Activated gamma-delta T cell (primary cell): ENCODE measurements around the gene UBA52.
"Not testable (repeated sequence)": the region's sequence is repeated elsewhere in the genome, so short reads cannot be mapped to it uniquely, and the experiment has no call there.

Source experiments
- DNase-seq: peaks from one replicate; lab custom pipeline; 2025; lab: John Stamatoyannopoulos, UW
- total RNA-seq, 2 donors: gene quantifications; one replicate each; lab custom pipeline; 2026; lab: John Stamatoyannopoulos, UW

UBA52 gene
- total RNA-seq: 462 to 510 reads per million in 2 donors

GRCh38 chr19:18571564-18572344 is at the start of gene UBA52:
UBA52 (plus strand) TSS chr19:18571857; CDS start chr19:18573301, 1,444 bp downstream.
- peak; percentile 99 for DNase-seq

GRCh38 chr19:18522124-18522861 is 49.4 kb upstream of the UBA52 start:
- DNase-seq: peak; percentile 99

- DNase-seq: not testable (repeated sequence)
Measured at GRCh38 chr19:18522862-18523440, 48.7 kb upstream of the UBA52 start.

- no peak for DNase-seq
Measured at GRCh38 chr19:18523841-18524240, 47.8 kb upstream of the UBA52 start.

GRCh38 chr19:18526316-18526715 is 45.3 kb upstream of the UBA52 start:
- DNase-seq: no peak

GRCh38 chr19:18529782-18530181 is 41.9 kb upstream of the UBA52 start:
- no peak for DNase-seq

- no peak for DNase-seq
Measured at GRCh38 chr19:18531485-18531884, 40.2 kb upstream of the UBA52 start.

- no peak for DNase-seq
Measured at GRCh38 chr19:18532168-18532890, 39.3 kb upstream of the UBA52 start.

DNA sequence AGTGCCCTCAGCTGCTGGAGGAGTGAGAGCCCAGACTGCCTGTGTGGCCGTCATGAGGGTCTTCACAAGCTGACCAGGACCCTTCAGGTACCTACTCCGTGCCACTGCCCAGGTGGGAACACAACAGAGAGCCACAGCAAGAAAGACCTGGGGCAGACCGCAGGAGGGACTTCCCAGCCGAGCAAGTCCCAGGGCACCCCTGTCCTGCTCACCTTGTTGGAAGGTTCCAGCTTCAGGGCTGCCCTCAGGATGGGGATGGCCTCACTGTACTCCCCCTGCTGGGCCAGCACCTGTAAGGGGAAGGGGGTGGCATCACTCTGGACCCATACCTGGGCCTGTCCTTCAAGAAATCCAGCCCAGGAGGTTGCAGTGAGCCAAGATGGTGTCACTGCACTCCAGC is 38.6 kb upstream of the UBA52 start:
- DNase-seq: no peak

DNA sequence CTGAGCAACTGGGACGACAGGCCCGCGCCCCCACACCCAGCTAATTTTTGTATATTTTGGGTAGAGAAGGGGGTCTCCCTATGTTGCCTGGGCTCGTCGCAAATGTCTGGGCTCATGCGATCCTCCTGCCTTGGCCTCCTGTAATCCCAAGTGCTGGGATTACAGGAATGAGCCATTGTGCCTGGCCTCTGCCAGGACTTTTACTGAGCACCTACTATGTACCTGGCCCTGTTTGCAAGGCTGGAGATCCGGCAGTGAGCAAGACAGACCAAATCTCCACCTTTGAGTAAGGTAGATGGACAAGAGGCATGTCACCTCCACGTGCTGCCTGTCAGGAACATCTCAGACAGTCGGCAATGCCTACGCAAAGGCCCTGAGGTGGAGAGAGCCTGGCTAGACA is 35.2 kb upstream of the UBA52 start:
- DNase-seq: no peak

GRCh38 chr19:18537431-18537830 is 34.2 kb upstream of the UBA52 start:
- DNase-seq: no peak

DNA sequence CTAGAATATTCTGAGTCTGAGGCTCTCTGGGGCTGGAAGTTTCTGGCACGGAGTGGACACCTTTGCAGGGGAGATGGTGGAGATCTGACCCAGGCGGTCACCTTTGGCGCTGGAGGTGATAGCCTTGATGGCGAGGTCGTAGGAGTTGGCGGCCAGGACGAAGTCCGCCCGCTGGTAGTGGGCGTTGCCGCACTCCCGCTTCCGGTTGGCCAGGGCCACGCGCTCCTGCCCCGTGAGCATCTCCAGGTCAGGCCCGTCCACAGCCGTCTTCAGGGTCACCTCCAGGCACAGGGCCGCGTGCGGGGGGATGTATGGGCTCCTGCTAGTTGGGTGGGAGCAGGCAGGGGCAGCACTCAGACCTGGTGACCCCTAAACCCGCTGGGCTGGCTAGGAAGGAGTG is 33.5 kb upstream of the UBA52 start:
- no peak for DNase-seq

GRCh38 chr19:18539372-18539771 is 32.3 kb upstream of the UBA52 start:
- no peak for DNase-seq

GRCh38 chr19:18540200-18540599 is 31.5 kb upstream of the UBA52 start:
- not testable (repeated sequence) for DNase-seq

DNA sequence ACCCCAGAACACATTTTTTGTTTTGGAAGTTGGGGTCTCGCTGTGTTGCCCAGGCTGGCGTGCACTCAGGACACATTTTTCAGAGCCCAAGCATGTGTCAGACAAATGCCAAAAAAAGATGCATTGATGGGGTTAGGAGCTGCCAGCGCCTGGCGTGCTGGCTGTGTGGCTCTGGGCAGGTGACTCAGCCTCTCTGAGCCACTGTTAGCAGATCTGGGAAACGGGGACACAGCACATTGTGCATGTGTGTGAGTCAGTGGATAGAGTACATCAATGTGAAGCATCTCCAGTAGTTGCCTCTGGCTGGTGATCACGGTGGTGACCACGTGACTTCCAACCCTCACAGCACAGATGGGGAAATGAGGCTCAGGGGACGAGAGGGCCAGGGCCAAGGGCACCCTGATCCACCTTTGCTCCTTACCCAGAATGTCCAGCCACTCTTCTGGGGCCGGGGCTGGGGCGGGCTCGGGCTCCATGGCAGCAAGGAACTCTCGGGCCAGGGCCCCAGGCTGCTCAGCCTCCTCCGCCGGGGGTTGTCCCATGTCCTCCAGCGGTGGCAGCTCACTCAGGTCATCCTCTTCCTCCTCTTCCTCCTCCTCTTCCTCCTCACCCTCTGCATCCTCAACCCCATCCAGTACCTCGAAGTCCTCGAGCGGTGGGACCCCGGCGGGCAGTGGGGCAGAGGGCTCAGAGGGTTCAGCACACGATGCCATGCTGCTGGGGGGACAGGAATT is 30.2 kb upstream of the UBA52 start:
- no peak for DNase-seq

DNA sequence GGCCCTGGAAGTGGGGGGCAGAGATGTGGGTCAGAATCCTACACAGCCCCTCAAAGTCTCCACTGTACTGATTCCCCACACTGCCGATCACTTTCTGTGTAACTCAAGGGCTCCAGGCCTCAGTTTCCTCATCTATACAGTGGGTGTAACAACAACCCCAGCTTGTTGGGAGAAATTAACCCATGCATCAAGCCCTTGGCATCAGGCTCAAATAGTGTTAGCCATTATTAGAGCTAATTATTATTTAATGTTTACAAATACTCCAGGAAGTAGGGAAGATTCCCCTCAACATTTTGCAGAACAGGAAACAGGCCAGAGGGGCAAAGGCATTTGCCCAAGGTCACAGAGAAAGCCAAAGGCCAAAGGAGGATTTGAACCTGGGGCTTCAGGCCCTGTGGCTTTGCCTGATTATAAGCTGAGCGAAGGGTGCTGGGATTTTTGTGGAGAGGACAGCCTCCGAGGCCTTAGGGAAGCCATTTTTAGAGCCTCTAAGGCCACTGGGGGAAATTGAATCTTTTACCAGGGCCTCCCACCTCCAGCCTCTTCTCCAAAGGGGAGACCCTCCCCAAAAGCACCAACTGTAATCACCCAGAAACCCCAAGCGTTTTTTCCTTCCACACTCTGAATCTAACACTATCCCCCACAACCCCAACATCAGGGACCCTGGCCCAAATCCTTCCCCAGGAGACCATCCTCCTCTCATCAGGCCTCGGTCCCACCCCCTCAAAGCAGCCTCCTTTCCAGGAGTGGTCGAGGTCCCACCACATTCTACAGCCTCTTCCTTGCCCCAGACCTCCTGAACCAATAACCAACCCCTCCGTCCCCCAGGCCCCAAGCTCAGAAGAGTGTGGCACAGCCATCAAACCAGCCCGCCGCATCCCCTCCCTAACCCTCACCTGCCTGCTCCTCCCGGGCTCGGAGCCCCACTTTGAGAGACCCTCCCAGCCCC is 29.4 kb upstream of the UBA52 start:
- DNase-seq: no peak

DNA sequence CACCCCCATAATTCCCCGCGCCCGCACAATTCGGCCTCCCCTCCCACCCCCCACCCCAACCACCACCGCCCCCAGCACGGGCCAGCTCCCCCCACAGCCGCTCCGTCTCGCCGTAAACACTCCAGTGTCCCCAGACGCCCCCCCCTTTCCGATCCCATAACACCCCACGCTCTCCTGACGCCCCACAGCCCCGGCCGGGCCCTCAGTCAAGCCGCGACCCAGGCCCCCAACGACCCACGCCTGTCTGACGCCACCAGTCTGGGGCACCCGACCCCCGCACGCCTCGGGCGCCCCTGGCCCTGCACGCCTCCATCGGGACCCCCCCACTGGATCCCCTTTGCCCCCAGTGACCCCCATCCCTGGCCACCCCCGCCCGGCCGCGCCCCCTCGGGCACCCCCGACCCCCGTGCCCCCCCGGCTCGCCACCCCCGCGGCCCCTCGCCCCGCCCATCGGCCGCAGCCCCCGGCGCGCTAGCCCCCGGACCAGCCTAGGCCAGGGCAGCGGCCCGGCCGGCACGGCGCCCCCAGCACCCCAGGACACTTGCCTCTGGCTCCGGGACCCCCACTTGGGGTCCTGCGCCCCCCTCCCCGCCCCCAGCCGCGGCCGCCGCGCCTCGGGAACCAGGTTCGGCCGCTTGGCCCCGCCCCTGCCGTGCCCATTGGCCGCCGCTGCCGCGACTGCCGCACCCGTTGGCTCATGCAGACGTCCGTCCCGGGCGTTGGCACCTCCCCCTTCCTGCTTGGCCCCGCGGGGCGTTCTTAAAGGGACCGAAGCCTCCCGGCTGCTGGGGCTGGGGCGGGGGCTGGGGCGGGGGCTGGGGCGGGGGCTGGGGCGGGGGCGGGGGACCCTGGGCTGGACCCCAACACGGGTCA is 28.5 kb upstream of the UBA52 start, which contains the start of gene FKBP8:
Gene FKBP8 (minus strand): TSS at position 633 of the 873 bp plus-strand sequence. CDS start 1,603 bp downstream, outside the sequence.
- DNase-seq: peak; percentile 88

DNA sequence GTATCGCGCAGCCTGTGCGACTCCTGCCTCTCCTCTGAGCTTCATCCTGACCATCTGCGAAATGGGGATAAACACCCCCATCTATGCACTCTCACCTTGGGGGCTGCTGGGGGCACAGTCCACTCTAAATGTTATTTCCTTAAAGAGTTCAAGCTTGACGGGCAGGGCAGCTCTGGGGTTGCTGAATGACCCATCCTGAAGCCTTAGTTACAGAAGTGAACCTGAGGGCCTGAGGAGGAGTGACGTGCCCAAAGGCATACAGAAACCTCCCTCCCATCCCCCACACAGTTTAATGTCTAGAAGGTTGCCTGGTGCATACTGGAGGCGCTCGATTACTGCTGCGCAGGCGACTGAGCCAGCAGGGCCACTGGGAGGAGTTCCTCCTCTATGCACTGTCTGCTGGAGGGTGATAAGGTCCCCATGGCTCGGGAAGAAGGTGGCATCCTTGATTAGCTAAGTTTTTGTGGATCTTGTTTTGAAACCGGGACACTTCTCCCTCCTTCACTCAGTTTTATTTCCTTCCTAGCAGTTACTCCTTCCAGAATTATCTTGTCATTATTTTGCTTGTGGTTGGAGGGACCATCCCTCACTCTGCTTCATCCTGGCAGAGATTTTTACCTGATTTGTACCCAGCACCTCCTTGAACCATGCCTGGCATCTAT is 27.7 kb upstream of the UBA52 start:
- no peak for DNase-seq

DNA sequence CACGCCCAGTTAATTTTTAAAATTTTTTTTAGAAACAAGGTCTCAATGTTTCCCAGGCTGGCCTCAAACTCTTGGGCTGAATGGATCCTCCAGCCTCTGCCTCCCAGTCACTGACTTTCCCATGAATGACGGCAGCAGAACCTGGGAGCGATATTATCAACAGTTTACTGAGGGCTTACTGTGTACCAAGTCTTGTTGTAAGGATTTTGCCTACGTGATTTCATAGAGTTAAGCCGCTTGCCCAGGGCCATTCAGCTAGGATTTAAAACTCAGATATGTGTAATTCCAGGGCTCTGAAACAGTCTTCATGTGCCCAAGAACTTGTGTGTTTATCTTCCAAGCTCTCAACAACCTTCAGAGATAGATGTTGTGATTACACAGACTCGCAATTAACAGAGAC is 20.0 kb upstream of the UBA52 start:
- no peak for DNase-seq
